Keratinocyte (primary cell): ENCODE data around the gene LIG1.

Source experiments
- CTCF ChIP-seq, 3 experiments: IDR thresholded peaks in 1 of 3; conservative IDR thresholded peaks in 1 of 3; optimal IDR thresholded peaks in 1 of 3; 2 replicates in 2 of 3; 3 replicates in 1 of 3; pipeline versions ENCODE3 to v1.5.1; 2011; ENCODE audit warnings: low read length in 3 of 3, mild to moderate bottlenecking in 3 of 3, moderate library complexity in 2 of 3, control low read depth in 1 of 3, inconsistent platforms in 1 of 3; ENCODE audit not compliant: insufficient read depth in 2 of 3; ENCODE audit errors: extremely low read depth in 1 of 3
- EZH2 ChIP-seq: IDR thresholded peaks from one replicate; pipeline ENCODE4 v1.6.1; 2012; ENCODE audit warnings: inconsistent platforms, mild to moderate bottlenecking, low read length, moderate library complexity

- TF ChIP-seq CTCF (optimal IDR thresholded peaks at IDR 0.05 in 1 of 3, IDR thresholded peaks at IDR 0.05 in 1 of 3, conservative IDR thresholded peaks at IDR 0.05 in 1 of 3; ENCODE audit: extremely low read depth in 1 of 3, insufficient read depth in 2 of 3, low read length in 3 of 3) (no peak), EZH2 (no peak)
Observed at GRCh38 chr19:48170817-48171347, 738 bp upstream of the LIG1 start.
